ENCODE measurements around the gene RARA.
"Not testable (repeated sequence)": the region's sequence is repeated elsewhere in the genome, so short reads cannot be mapped to it uniquely, and the experiment has no call there.

RARA gene

GRCh38 chr17:40373324-40373723 is 64.3 kb downstream of the RARA start:
- Histone ChIP-seq H3K9me3 (ENCODE audit: low read length) (no peaks in the 10 kb centered on the region), H2AFZ (ENCODE audit: low read depth, low read length) (no peak overlapping the region), H3K4me1 (ENCODE audit: insufficient read depth, low read length) (peaks cover 6% of the 10 kb centered on the region), H3K27me3 (ENCODE audit: insufficient read depth, low read length) (no peaks in the 10 kb centered on the region), H3K4me3 (ENCODE audit: low read length) (no peak overlapping the region), H3K36me3 (ENCODE audit: insufficient read depth, low read length) (no peaks in the 10 kb centered on the region)

- no peaks in the 10 kb centered on the region for H3K9me3 ChIP-seq (ENCODE audit: low read length)
- no peaks in the 10 kb centered on the region for H3K27me3 ChIP-seq (ENCODE audit: insufficient read depth, low read length)
- no peak overlapping the region for H3K4me3 ChIP-seq (ENCODE audit: low read length)
- no peak overlapping the region for H2AFZ ChIP-seq (ENCODE audit: low read depth, low read length)
- H3K36me3 ChIP-seq (ENCODE audit: insufficient read depth, low read length): no peaks in the 10 kb centered on the region
- peaks cover 6% of the 10 kb centered on the region for H3K4me1 ChIP-seq (ENCODE audit: insufficient read depth, low read length)
Measured at GRCh38 chr17:40373999-40374398, 65.0 kb downstream of the RARA start.

GRCh38 chr17:40374821-40375498 is 66.0 kb downstream of the RARA start:
- Histone ChIP-seq H3K27me3 (ENCODE audit: insufficient read depth, low read length) (no peaks in the 10 kb centered on the region), H3K9me3 (ENCODE audit: low read length) (no peaks in the 10 kb centered on the region), H3K4me3 (ENCODE audit: low read length) (no peak overlapping the region), H2AFZ (ENCODE audit: low read depth, low read length) (no peak overlapping the region), H3K4me1 (ENCODE audit: insufficient read depth, low read length) (peaks cover 6% of the 10 kb centered on the region), H3K36me3 (ENCODE audit: insufficient read depth, low read length) (no peaks in the 10 kb centered on the region)

- H3K4me3 ChIP-seq (ENCODE audit: low read length); H3K4me1 ChIP-seq (ENCODE audit: insufficient read depth, low read length); H3K27me3 ChIP-seq (ENCODE audit: insufficient read depth, low read length); H2AFZ ChIP-seq (ENCODE audit: low read depth, low read length); H3K9me3 ChIP-seq (ENCODE audit: low read length); H3K36me3 ChIP-seq (ENCODE audit: insufficient read depth, low read length): not testable (repeated sequence)
Measured at GRCh38 chr17:40375786-40376185, 66.8 kb downstream of the RARA start.

GRCh38 chr17:40376541-40376940 is 67.6 kb downstream of the RARA start:
- H3K4me3 ChIP-seq (ENCODE audit: low read length); H2AFZ ChIP-seq (ENCODE audit: low read depth, low read length); H3K9me3 ChIP-seq (ENCODE audit: low read length); H3K36me3 ChIP-seq (ENCODE audit: insufficient read depth, low read length); H3K4me1 ChIP-seq (ENCODE audit: insufficient read depth, low read length); H3K27me3 ChIP-seq (ENCODE audit: insufficient read depth, low read length): not testable (repeated sequence)

GRCh38 chr17:40377832-40378231 is 68.9 kb downstream of the RARA start:
- Histone ChIP-seq H3K9me3 (ENCODE audit: low read length) (no peaks in the 10 kb centered on the region), H3K4me3 (ENCODE audit: low read length) (no peak overlapping the region), H2AFZ (ENCODE audit: low read depth, low read length) (no peak overlapping the region), H3K4me1 (ENCODE audit: insufficient read depth, low read length) (peaks cover 6% of the 10 kb centered on the region), H3K27me3 (ENCODE audit: insufficient read depth, low read length) (no peaks in the 10 kb centered on the region), H3K36me3 (ENCODE audit: insufficient read depth, low read length) (no peaks in the 10 kb centered on the region)

GRCh38 chr17:40378966-40379365 is 70.0 kb downstream of the RARA start:
- no peak overlapping the region for H3K4me3 ChIP-seq (ENCODE audit: low read length)
- peaks cover 6% of the 10 kb centered on the region for H3K4me1 ChIP-seq (ENCODE audit: insufficient read depth, low read length)
- H3K36me3 ChIP-seq (ENCODE audit: insufficient read depth, low read length): no peaks in the 10 kb centered on the region
- H2AFZ ChIP-seq (ENCODE audit: low read depth, low read length): no peak overlapping the region
- no peaks in the 10 kb centered on the region for H3K9me3 ChIP-seq (ENCODE audit: low read length)
- H3K27me3 ChIP-seq (ENCODE audit: insufficient read depth, low read length): no peaks in the 10 kb centered on the region

GRCh38 chr17:40382251-40382650 is 73.3 kb downstream of the RARA start:
- H3K27me3 ChIP-seq (ENCODE audit: insufficient read depth, low read length): no peaks in the 10 kb centered on the region
- no peaks in the 10 kb centered on the region for H3K4me1 ChIP-seq (ENCODE audit: insufficient read depth, low read length)
- no peak overlapping the region for H3K4me3 ChIP-seq (ENCODE audit: low read length)
- peaks cover 3% of the 10 kb centered on the region for H3K36me3 ChIP-seq (ENCODE audit: insufficient read depth, low read length)
- H3K9me3 ChIP-seq (ENCODE audit: low read length): no peaks in the 10 kb centered on the region
- no peak overlapping the region for H2AFZ ChIP-seq (ENCODE audit: low read depth, low read length)

GRCh38 chr17:40386555-40386954 is 77.6 kb downstream of the RARA start:
- H3K36me3 ChIP-seq (ENCODE audit: insufficient read depth, low read length): peaks cover 42% of the 10 kb centered on the region
- H2AFZ ChIP-seq (ENCODE audit: low read depth, low read length); H3K4me3 ChIP-seq (ENCODE audit: low read length); H3K9me3 ChIP-seq (ENCODE audit: low read length); H3K27me3 ChIP-seq (ENCODE audit: insufficient read depth, low read length); H3K4me1 ChIP-seq (ENCODE audit: insufficient read depth, low read length): not testable (repeated sequence)

- H3K36me3 ChIP-seq (ENCODE audit: insufficient read depth, low read length): peaks cover 80% of the 10 kb centered on the region
- no peak overlapping the region for H2AFZ ChIP-seq (ENCODE audit: low read depth, low read length)
- H3K9me3 ChIP-seq (ENCODE audit: low read length): no peaks in the 10 kb centered on the region
- no peaks in the 10 kb centered on the region for H3K4me1 ChIP-seq (ENCODE audit: insufficient read depth, low read length)
- no peaks in the 10 kb centered on the region for H3K27me3 ChIP-seq (ENCODE audit: insufficient read depth, low read length)
- no peak overlapping the region for H3K4me3 ChIP-seq (ENCODE audit: low read length)
Measured at GRCh38 chr17:40399185-40399584, 90.2 kb downstream of the RARA start.

GRCh38 chr17:40402668-40403067 is 93.7 kb downstream of the RARA start:
- Histone ChIP-seq H3K4me1 (ENCODE audit: insufficient read depth, low read length) (no peaks in the 10 kb centered on the region), H3K9me3 (ENCODE audit: low read length) (no peaks in the 10 kb centered on the region), H3K4me3 (ENCODE audit: low read length) (no peak overlapping the region), H3K36me3 (ENCODE audit: insufficient read depth, low read length) (peaks cover 86% of the 10 kb centered on the region), H2AFZ (ENCODE audit: low read depth, low read length) (no peak overlapping the region), H3K27me3 (ENCODE audit: insufficient read depth, low read length) (no peaks in the 10 kb centered on the region)

- Histone ChIP-seq H3K27me3 (ENCODE audit: insufficient read depth, low read length) (no peaks in the 10 kb centered on the region), H2AFZ (ENCODE audit: low read depth, low read length) (no peak overlapping the region), H3K4me3 (ENCODE audit: low read length) (no peak overlapping the region), H3K36me3 (ENCODE audit: insufficient read depth, low read length) (peaks cover 83% of the 10 kb centered on the region), H3K4me1 (ENCODE audit: insufficient read depth, low read length) (no peaks in the 10 kb centered on the region), H3K9me3 (ENCODE audit: low read length) (no peaks in the 10 kb centered on the region)
Measured at GRCh38 chr17:40404003-40404402, 95.0 kb downstream of the RARA start.

Data from neuron (in vitro differentiated cells).